ENCODE measurements around the gene SHB. TPM values are rescaled to one million over a fixed set of nuclear protein-coding genes. Genes with fewer than 3 reads are reported as not detected.

The SHB gene
- total RNA-seq, 2 experiments from 2014 or later, result 1.1 to 1.2 TPM

DNA sequence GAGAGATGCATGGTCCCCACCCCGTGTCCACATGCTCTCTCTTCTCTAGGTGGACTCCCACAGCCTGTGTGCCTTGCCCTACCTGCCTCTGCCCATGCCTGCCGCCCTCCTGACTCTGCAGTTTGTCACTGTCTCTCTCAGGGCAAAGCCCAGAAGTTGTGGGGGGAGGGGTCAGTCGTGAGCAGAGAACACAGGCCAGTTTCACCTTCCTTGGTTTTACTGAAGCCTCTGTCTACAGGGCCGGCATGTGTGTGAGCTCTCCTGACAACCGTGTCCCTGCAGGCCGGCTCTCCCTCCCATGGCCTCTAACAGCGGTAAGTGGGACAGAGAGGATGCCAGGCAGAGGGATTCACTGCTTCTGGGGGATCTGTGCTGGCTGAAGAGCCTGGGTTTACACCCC lies 121.6 kb downstream of the SHB start:
- Mint-ChIP-seq H3K4me3 (no peak overlapping the region), H3K27ac (no peak overlapping the region), H3K4me1 (ENCODE audit: low read depth) (no peaks in the 10 kb centered on the region), H3K27me3 (no peaks in the 10 kb centered on the region), H3K36me3 (ENCODE audit: low read depth) (no peaks in the 10 kb centered on the region), H3K9me3 (no peaks in the 10 kb centered on the region)
- no peaks in the 10 kb centered on the region for H3K9me3 ChIP-seq (ENCODE audit: control insufficient read depth in 1 of 2, insufficient read depth in 1 of 2, low read length in 2 of 2)
- no peaks in the 10 kb centered on the region for H3K27me3 ChIP-seq (ENCODE audit: control insufficient read depth in 1 of 2, insufficient read depth in 2 of 2, low read length in 2 of 2)
- ChIA-PET CTCF (no interaction called here), POLR2A (no interaction called here)
- DNase-seq (no peak), ATAC-seq (ENCODE audit: poor library complexity) (no peak)
- H3K4me1 ChIP-seq (ENCODE audit: insufficient read depth, low read length), result no peaks in the 10 kb centered on the region
- intact Hi-C loops (cut with DNase I, micrococcal nuclease), result no loop called here
- H3K4me3 ChIP-seq (ENCODE audit: low read length), result no peak overlapping the region
- no peaks in the 10 kb centered on the region for H3K36me3 ChIP-seq (ENCODE audit: insufficient read depth, low read length)
- no peak overlapping the region for H3K27ac ChIP-seq (ENCODE audit: low read depth in 1 of 2, low read length in 2 of 2)
- TF ChIP-seq, protein P1, sequence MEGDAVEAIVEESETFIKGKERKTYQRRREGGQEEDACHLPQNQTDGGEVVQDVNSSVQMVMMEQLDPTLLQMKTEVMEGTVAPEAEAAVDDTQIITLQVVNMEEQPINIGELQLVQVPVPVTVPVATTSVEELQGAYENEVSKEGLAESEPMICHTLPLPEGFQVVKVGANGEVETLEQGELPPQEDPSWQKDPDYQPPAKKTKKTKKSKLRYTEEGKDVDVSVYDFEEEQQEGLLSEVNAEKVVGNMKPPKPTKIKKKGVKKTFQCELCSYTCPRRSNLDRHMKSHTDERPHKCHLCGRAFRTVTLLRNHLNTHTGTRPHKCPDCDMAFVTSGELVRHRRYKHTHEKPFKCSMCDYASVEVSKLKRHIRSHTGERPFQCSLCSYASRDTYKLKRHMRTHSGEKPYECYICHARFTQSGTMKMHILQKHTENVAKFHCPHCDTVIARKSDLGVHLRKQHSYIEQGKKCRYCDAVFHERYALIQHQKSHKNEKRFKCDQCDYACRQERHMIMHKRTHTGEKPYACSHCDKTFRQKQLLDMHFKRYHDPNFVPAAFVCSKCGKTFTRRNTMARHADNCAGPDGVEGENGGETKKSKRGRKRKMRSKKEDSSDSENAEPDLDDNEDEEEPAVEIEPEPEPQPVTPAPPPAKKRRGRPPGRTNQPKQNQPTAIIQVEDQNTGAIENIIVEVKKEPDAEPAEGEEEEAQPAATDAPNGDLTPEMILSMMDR (IDR thresholded peaks at IDR 0.05), result no peak

GRCh38 chr9:37946971-37947370 lies 122.1 kb downstream of the SHB start:
- Mint-ChIP-seq H3K4me3 (no peak overlapping the region), H3K27me3 (no peaks in the 10 kb centered on the region), H3K36me3 (ENCODE audit: low read depth) (no peaks in the 10 kb centered on the region), H3K4me1 (ENCODE audit: low read depth) (no peaks in the 10 kb centered on the region), H3K9me3 (no peaks in the 10 kb centered on the region), H3K27ac (no peak overlapping the region)
- ATAC-seq (ENCODE audit: poor library complexity) (no peak), DNase-seq (no peak)
- TF ChIP-seq, protein P1 (IDR thresholded peaks at IDR 0.05), result no peak
- Histone ChIP-seq H3K36me3 (ENCODE audit: insufficient read depth, low read length) (no peaks in the 10 kb centered on the region), H3K4me3 (ENCODE audit: low read length) (no peak overlapping the region), H3K9me3 (ENCODE audit: control insufficient read depth in 1 of 2, insufficient read depth in 1 of 2, low read length in 2 of 2) (no peaks in the 10 kb centered on the region), H3K27ac (ENCODE audit: low read depth in 1 of 2, low read length in 2 of 2) (no peak overlapping the region), H3K27me3 (ENCODE audit: control insufficient read depth in 1 of 2, insufficient read depth in 2 of 2, low read length in 2 of 2) (no peaks in the 10 kb centered on the region), H3K4me1 (ENCODE audit: insufficient read depth, low read length) (no peaks in the 10 kb centered on the region)
- intact Hi-C loops (cut with DNase I, micrococcal nuclease), result no loop called here
- ChIA-PET CTCF (no interaction called here), POLR2A (no interaction called here)

GRCh38 chr9:37946041-37946440 lies 123.0 kb downstream of the SHB start:
- CTCF ChIA-PET, result no interaction called here
- H3K27me3 Mint-ChIP-seq, result no peaks in the 10 kb centered on the region
- Histone ChIP-seq H3K9me3 (ENCODE audit: control insufficient read depth in 1 of 2, insufficient read depth in 1 of 2, low read length in 2 of 2) (no peaks in the 10 kb centered on the region), H3K27me3 (ENCODE audit: control insufficient read depth in 1 of 2, insufficient read depth in 2 of 2, low read length in 2 of 2) (no peaks in the 10 kb centered on the region), H3K4me3 (ENCODE audit: low read length) (no peak overlapping the region), H3K27ac (ENCODE audit: low read depth in 1 of 2, low read length in 2 of 2) (no peak overlapping the region), H3K36me3 (ENCODE audit: insufficient read depth, low read length) (no peaks in the 10 kb centered on the region), H3K4me1 (ENCODE audit: insufficient read depth, low read length) (no peaks in the 10 kb centered on the region)
- intact Hi-C loops (cut with DNase I, micrococcal nuclease), result no loop called here
- TF ChIP-seq, protein P1 (IDR thresholded peaks at IDR 0.05), result no peak
- ATAC-seq (ENCODE audit: poor library complexity) (no peak), DNase-seq (no peak)
- H3K4me1 Mint-ChIP-seq (ENCODE audit: low read depth), result no peaks in the 10 kb centered on the region
- no peak overlapping the region for H3K27ac Mint-ChIP-seq
- H3K9me3 Mint-ChIP-seq, result no peaks in the 10 kb centered on the region
- POLR2A ChIA-PET, result no interaction called here
- H3K36me3 Mint-ChIP-seq (ENCODE audit: low read depth), result no peaks in the 10 kb centered on the region
- H3K4me3 Mint-ChIP-seq, result no peak overlapping the region
